ENCODE measurements around the gene CAP2.

CAP2 gene

DNA sequence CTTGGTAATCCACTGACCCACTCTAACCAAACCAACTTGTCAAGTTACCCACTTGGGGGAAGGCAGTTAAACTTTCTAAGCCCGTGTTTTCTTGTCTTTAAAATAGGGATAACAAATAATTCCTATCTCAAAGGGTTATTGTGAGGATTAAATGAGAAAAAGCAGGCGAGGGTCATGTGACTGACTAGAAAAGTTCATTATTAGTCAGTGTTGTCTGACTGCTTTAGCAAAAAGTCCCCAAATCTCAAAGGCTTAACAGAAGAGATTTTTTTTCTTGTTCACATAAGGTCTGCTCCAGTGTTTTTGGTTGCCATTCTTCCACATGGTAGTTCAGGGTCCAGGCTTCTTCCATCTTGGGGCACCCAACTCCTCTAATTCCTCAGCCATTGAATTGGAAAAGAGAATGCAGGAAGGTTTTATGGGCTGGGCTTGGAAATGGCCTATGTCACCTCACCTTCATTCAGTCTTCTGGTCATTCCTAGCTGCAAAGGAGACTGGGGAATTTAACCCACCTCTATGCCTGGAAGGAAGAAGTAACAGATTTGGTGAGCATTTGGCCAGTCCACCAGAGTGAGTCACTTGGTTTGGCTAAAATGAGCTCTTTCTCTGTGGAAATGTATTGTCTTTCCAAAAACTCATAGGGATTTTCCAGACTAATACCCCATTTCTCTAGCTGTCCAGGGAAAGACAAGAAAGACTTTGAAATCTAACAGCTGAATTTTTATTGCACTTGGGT, 77.0 kb downstream of the CAP2 start:
- no peaks in the 10 kb centered on the region for H3K27me3 Mint-ChIP-seq
- no peak overlapping the region for H3K4me3 Mint-ChIP-seq
- no peaks in the 10 kb centered on the region for H3K9me3 Mint-ChIP-seq (ENCODE audit: low read depth)
- no peaks in the 10 kb centered on the region for H3K36me3 Mint-ChIP-seq
- no peak overlapping the region for H3K27ac Mint-ChIP-seq
- H3K4me1 Mint-ChIP-seq (ENCODE audit: low read depth) = no peaks in the 10 kb centered on the region

- H3K27ac Mint-ChIP-seq = no peak overlapping the region
- H3K27me3 Mint-ChIP-seq = no peaks in the 10 kb centered on the region
- no peaks in the 10 kb centered on the region for H3K4me1 Mint-ChIP-seq (ENCODE audit: low read depth)
- no peaks in the 10 kb centered on the region for H3K36me3 Mint-ChIP-seq
- H3K9me3 Mint-ChIP-seq (ENCODE audit: low read depth) = no peaks in the 10 kb centered on the region
- no peak overlapping the region for H3K4me3 Mint-ChIP-seq
These were observed 77.5 kb downstream of the CAP2 start for GRCh38 chr6:17470938-17471327.

DNA sequence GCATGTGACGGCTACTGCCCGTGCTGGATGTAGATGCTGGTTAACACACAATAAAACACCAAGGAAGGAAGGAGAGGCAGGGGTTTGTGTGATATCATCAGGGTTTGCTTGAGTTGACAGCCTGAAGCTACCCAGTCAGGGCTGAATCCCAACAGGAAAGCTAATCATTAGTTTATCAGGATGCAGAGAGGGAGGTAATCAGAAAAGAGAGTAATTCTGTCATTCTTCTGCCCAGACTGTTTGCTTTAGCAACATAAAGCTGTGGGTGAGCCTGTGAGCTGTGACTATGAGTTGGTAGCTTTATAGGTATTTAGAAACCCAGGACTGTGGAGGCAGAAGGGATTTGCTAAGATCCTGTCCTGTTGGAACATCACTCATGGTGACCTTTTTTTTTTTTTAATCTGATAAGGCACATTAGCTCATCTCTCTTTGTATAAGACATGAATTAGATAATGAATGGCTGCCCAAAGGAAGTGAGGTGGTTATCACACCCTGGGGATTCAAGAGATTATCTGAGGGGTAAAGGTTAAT, 79.3 kb downstream of the CAP2 start:
- no peak overlapping the region for H3K4me3 Mint-ChIP-seq
- H3K27me3 Mint-ChIP-seq = no peaks in the 10 kb centered on the region
- H3K36me3 Mint-ChIP-seq = no peaks in the 10 kb centered on the region
- no peak overlapping the region for H3K27ac Mint-ChIP-seq
- no peaks in the 10 kb centered on the region for H3K4me1 Mint-ChIP-seq (ENCODE audit: low read depth)
- no peaks in the 10 kb centered on the region for H3K9me3 Mint-ChIP-seq (ENCODE audit: low read depth)

- H3K4me3 Mint-ChIP-seq = no peak overlapping the region
- no peaks in the 10 kb centered on the region for H3K9me3 Mint-ChIP-seq (ENCODE audit: low read depth)
- no peaks in the 10 kb centered on the region for H3K36me3 Mint-ChIP-seq
- H3K4me1 Mint-ChIP-seq (ENCODE audit: low read depth) = no peaks in the 10 kb centered on the region
- no peaks in the 10 kb centered on the region for H3K27me3 Mint-ChIP-seq
- H3K27ac Mint-ChIP-seq = no peak overlapping the region
These were observed 80.2 kb downstream of the CAP2 start for GRCh38 chr6:17473554-17473953.

GRCh38 chr6:17474289-17474688, 80.9 kb downstream of the CAP2 start:
- Mint-ChIP-seq H3K9me3 (ENCODE audit: low read depth) (no peaks in the 10 kb centered on the region), H3K27me3 (no peaks in the 10 kb centered on the region), H3K27ac (no peak overlapping the region), H3K36me3 (no peaks in the 10 kb centered on the region), H3K4me3 (no peak overlapping the region), H3K4me1 (ENCODE audit: low read depth) (no peaks in the 10 kb centered on the region)

DNA sequence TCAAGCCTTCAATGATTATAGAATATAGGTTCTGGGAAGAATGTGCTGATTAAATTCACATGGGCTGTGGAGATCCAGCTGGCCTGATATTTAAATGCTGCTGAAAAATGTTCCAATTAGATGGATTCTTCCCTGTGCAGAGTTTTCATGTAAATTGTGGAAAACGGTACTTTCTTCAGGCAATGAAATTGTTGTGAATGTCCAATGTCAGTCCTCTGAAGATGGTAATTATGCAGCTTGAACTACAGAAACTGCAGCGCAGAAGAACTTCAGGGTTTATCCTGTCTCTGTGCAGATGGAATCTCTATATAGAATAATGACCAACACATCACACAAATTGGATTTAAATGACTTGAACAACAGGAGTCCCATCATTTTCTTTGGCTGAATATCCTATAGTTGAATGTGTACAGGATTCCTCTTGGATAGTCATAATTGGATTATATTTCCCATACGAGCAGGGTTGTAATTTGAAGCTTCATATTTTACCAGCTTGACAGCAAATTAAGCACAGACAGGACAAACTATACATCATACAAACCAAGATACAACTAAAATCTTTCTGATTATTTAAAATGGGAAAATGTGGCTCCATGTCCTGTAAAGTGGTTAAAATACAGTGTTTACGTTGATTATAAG, 82.3 kb downstream of the CAP2 start:
- H3K4me3 Mint-ChIP-seq = no peak overlapping the region

GRCh38 chr6:17476511-17476910, 83.1 kb downstream of the CAP2 start:
- Mint-ChIP-seq H3K4me3 (no peak overlapping the region), H3K27me3 (no peaks in the 10 kb centered on the region), H3K27ac (no peak overlapping the region), H3K4me1 (ENCODE audit: low read depth) (no peaks in the 10 kb centered on the region), H3K36me3 (no peaks in the 10 kb centered on the region), H3K9me3 (ENCODE audit: low read depth) (no peaks in the 10 kb centered on the region)

More for the DNA sequence above, 82.3 kb downstream of the CAP2 start:
- Mint-ChIP-seq H3K36me3 (no peaks in the 10 kb centered on the region), H3K27ac (no peak overlapping the region), H3K4me1 (ENCODE audit: low read depth) (no peaks in the 10 kb centered on the region), H3K27me3 (no peaks in the 10 kb centered on the region), H3K9me3 (ENCODE audit: low read depth) (no peaks in the 10 kb centered on the region)

- H3K9me3 Mint-ChIP-seq (ENCODE audit: low read depth) = no peaks in the 10 kb centered on the region
- H3K36me3 Mint-ChIP-seq = no peaks in the 10 kb centered on the region
- no peaks in the 10 kb centered on the region for H3K4me1 Mint-ChIP-seq (ENCODE audit: low read depth)
- no peak overlapping the region for H3K4me3 Mint-ChIP-seq
- H3K27ac Mint-ChIP-seq = no peak overlapping the region
- no peaks in the 10 kb centered on the region for H3K27me3 Mint-ChIP-seq
These were observed 84.0 kb downstream of the CAP2 start for GRCh38 chr6:17477356-17477755.

DNA sequence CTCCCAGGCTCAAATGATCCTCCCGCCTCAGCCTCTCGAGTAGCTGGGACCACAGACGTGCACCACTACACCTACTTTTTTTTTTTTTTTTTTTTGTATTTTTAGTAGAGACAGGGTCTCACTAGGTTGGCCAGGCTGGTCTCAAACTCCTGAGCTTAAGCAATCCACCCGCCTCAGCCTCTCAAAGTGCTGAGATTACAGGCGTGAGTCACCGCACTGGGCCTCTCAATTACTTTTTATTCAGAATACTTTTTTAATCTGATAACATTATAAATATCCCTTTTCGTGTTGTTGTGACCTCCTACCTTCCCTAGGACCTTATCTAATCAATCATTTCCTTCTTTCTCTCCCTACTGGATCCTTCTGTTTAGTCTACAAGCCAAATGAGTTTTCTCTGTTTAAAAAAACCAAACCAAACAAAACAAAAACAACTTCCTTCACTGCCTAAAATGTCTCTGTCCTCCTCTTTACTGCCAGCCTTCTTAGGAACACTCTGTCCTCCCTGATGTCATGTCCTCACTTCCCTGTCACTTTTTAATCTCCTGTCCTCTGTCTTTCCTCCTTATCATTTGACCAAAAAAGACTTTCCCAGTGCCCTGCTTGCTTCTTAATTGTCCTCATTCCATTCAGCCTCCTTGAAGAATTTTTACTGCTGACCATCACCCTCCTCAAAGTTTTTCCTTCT, 85.0 kb downstream of the CAP2 start:
- H3K4me3 Mint-ChIP-seq = no peak overlapping the region
- H3K9me3 Mint-ChIP-seq (ENCODE audit: low read depth) = no peaks in the 10 kb centered on the region
- peaks cover 2% of the 10 kb centered on the region for H3K27me3 Mint-ChIP-seq
- no peak overlapping the region for H3K27ac Mint-ChIP-seq
- H3K4me1 Mint-ChIP-seq (ENCODE audit: low read depth) = no peaks in the 10 kb centered on the region
- H3K36me3 Mint-ChIP-seq = no peaks in the 10 kb centered on the region

GRCh38 chr6:17478946-17479345, 85.6 kb downstream of the CAP2 start:
- Mint-ChIP-seq H3K27me3 (peaks cover 2% of the 10 kb centered on the region), H3K9me3 (ENCODE audit: low read depth) (no peaks in the 10 kb centered on the region), H3K4me3 (no peak overlapping the region), H3K27ac (no peak overlapping the region), H3K4me1 (ENCODE audit: low read depth) (no peaks in the 10 kb centered on the region), H3K36me3 (no peaks in the 10 kb centered on the region)

- no peaks in the 10 kb centered on the region for H3K4me1 Mint-ChIP-seq (ENCODE audit: low read depth)
- H3K27ac Mint-ChIP-seq = no peak overlapping the region
- no peaks in the 10 kb centered on the region for H3K9me3 Mint-ChIP-seq (ENCODE audit: low read depth)
- H3K36me3 Mint-ChIP-seq = no peaks in the 10 kb centered on the region
- H3K27me3 Mint-ChIP-seq = peaks cover 4% of the 10 kb centered on the region
- H3K4me3 Mint-ChIP-seq = no peak overlapping the region
These were observed 87.1 kb downstream of the CAP2 start for GRCh38 chr6:17480476-17480875.

DNA sequence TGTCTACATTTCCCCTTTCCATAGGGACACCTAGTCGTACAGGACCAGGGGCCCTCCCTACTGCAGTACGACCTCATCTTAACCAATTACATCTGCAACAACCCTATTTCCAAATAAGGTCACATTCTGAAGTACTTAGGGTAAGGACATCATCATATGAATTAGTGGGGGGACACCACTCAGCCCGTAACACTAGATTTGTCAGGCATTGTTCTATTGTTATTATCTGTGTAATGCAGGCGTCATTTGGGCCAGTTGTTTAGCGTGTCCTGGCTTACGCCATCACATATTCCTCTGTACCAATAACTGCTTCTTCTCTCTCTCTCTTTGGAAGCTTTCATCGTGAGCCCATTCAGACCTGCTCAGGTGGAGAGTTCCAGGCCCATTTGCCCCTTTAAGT, 89.3 kb downstream of the CAP2 start:
- Mint-ChIP-seq H3K4me1 (ENCODE audit: low read depth) (no peaks in the 10 kb centered on the region), H3K36me3 (no peaks in the 10 kb centered on the region), H3K27me3 (peaks cover 4% of the 10 kb centered on the region)

GRCh38 chr6:17483391-17484016, 90.1 kb downstream of the CAP2 start:
- no peak overlapping the region for H3K27ac Mint-ChIP-seq
- no peak overlapping the region for H3K4me3 Mint-ChIP-seq
- H3K27me3 Mint-ChIP-seq = peaks cover 4% of the 10 kb centered on the region
- H3K36me3 Mint-ChIP-seq = no peaks in the 10 kb centered on the region
- H3K4me1 Mint-ChIP-seq (ENCODE audit: low read depth) = no peaks in the 10 kb centered on the region
- H3K9me3 Mint-ChIP-seq (ENCODE audit: low read depth) = no peaks in the 10 kb centered on the region

More for the DNA sequence above, 89.3 kb downstream of the CAP2 start:
- Mint-ChIP-seq H3K4me3 (no peak overlapping the region), H3K27ac (no peak overlapping the region), H3K9me3 (ENCODE audit: low read depth) (no peaks in the 10 kb centered on the region)

- Mint-ChIP-seq H3K36me3 (no peaks in the 10 kb centered on the region), H3K27ac (no peak overlapping the region), H3K4me1 (ENCODE audit: low read depth) (no peaks in the 10 kb centered on the region), H3K9me3 (ENCODE audit: low read depth) (no peaks in the 10 kb centered on the region), H3K4me3 (no peak overlapping the region), H3K27me3 (peaks cover 4% of the 10 kb centered on the region)
These were observed 90.9 kb downstream of the CAP2 start for GRCh38 chr6:17484201-17484849.

Data from activated naive CD8-positive, alpha-beta T cell (primary cell).